ENCODE data around the gene SIK2.

GRCh38 chr11:111696556-111696955, 94.3 kb downstream of the SIK2 start:
- TF ChIP-seq RAD21 (IDR thresholded peaks at IDR 0.05; ENCODE audit: low read depth), result no peak
- no peak for TF ChIP-seq NFIC (IDR thresholded peaks at IDR 0.05)
- TF ChIP-seq EGR1 (IDR thresholded peaks at IDR 0.05), result no peak
- TF ChIP-seq TCF12 (IDR thresholded peaks at IDR 0.05; ENCODE audit: low read depth), result no peak
- no peak for TF ChIP-seq CEBPB (IDR thresholded peaks at IDR 0.05)

Data from Ishikawa (cell line).